K562 (cell line): ENCODE measurements around the gene TFPT. TPM values are rescaled to one million over a fixed set of nuclear protein-coding genes. Genes with fewer than 3 reads are reported as not detected.
A peak's percentile ranks its signal among the peaks of the same experiment; 100 is the strongest.

Source experiments
- HCFC1 ChIP-seq: IDR thresholded peaks from 2 replicates; pipeline ENCODE4 v1.6.1; 2012; ENCODE audit warnings: low read depth, low read length, improper control_type of control experiment
- HES1 ChIP-seq: fragments of 450-650 bp; IDR thresholded peaks from 2 replicates; pipeline ENCODE4 v1.6.1; 2016; ENCODE audit warnings: low read depth, mild to moderate bottlenecking, moderate library complexity
- HIVEP1 ChIP-seq: fragments of 250-450 bp; sonication (Bioruptor Pico); IDR thresholded peaks from 2 replicates; pipeline ENCODE4 v1.4.0; 2020; ENCODE audit warnings: mild to moderate bottlenecking
- HSF4 ChIP-seq: fragments of 250-450 bp; sonication (Bioruptor Pico); IDR thresholded peaks from 2 replicates; pipeline ENCODE4 v2.1.2; 2022; ENCODE audit warnings: mild to moderate bottlenecking, moderate library complexity, borderline replicate concordance
- KDM2B ChIP-seq: fragments of 250-450 bp; sonication (Bioruptor Pico); IDR thresholded peaks from 2 replicates; pipeline ENCODE4 v1.8.0; 2021; ENCODE audit warnings: mild to moderate bottlenecking, moderate library complexity
- KHSRP ChIP-seq: fragments of 450-650 bp; IDR thresholded peaks from 2 replicates; pipeline ENCODE4 v1.6.1; 2017
- MNT ChIP-seq, 2 experiments: fragments of 450-650 bp; conservative IDR thresholded peaks; 2 replicates each; pipeline ENCODE4 v1.6.1; 2017; ENCODE audit warnings: mild to moderate bottlenecking in 2 of 2, moderate library complexity in 2 of 2
- NFIC ChIP-seq: fragments of 450-650 bp; IDR thresholded peaks from 2 replicates; pipeline ENCODE4 v1.6.1; 2017; ENCODE audit warnings: mild to moderate bottlenecking, inconsistent platforms
- NR0B1 ChIP-seq: fragments of 450-650 bp; IDR thresholded peaks from one replicate; pipeline ENCODE4 v1.6.1; 2018; ENCODE audit warnings: mild to moderate bottlenecking, moderate library complexity; ENCODE audit not compliant: partially characterized antibody
- PHB ChIP-seq: fragments of 250-450 bp; sonication (Bioruptor Pico); IDR thresholded peaks from 2 replicates; pipeline ENCODE4 v1.5.0; 2021
- PTTG1 ChIP-seq: fragments of 450-650 bp; IDR thresholded peaks from 2 replicates; pipeline ENCODE4 v1.6.1; 2016; ENCODE audit warnings: low read depth, mild to moderate bottlenecking, missing genetic modification characterization, missing compliant biosample characterization
- RB1 ChIP-seq: fragments of 450-650 bp; IDR thresholded peaks from 2 replicates; pipeline ENCODE4 v1.6.1; 2017; ENCODE audit warnings: low read depth, mild to moderate bottlenecking
- RNF219 ChIP-seq: fragments of 250-450 bp; sonication (Bioruptor Pico); IDR thresholded peaks from 2 replicates; pipeline ENCODE4 v1.5.0; 2022; ENCODE audit warnings: mild to moderate bottlenecking
- SIRT6 ChIP-seq: IDR thresholded peaks from one replicate; pipeline ENCODE4 v1.6.1; 2012; ENCODE audit warnings: low read depth, mild to moderate bottlenecking, control low read depth, inconsistent platforms, low read length, moderate library complexity
- THAP12 ChIP-seq: fragments of 250-450 bp; sonication (Bioruptor Pico); IDR thresholded peaks from 2 replicates; pipeline ENCODE4 v1.9.0; 2021; ENCODE audit warnings: mild to moderate bottlenecking, inconsistent platforms
- ZBTB8A ChIP-seq: fragments of 450-650 bp; IDR thresholded peaks from 2 replicates; pipeline ENCODE4 v1.6.1; 2018; ENCODE audit warnings: mild to moderate bottlenecking, moderate library complexity; ENCODE audit not compliant: partially characterized antibody
- ZFPM2 ChIP-seq: fragments of 250-450 bp; sonication (Bioruptor Pico); IDR thresholded peaks from 2 replicates; pipeline ENCODE4 v1.5.1; 2022; ENCODE audit warnings: mild to moderate bottlenecking
- ZKSCAN3 ChIP-seq: fragments of 250-450 bp; sonication (Bioruptor Pico); IDR thresholded peaks from 2 replicates; pipeline ENCODE4 v1.4.0; 2020
- ZNF253 ChIP-seq: fragments of 250-450 bp; sonication (Bioruptor Pico); conservative IDR thresholded peaks from 2 replicates; pipeline ENCODE4 v1.6.1; 2021; ENCODE audit warnings: mild to moderate bottlenecking
- ZNF584 ChIP-seq: fragments of 200-800 bp; sonication (Bioruptor generic); IDR thresholded peaks from 2 replicates; pipeline ENCODE4 v1.6.1; 2016; ENCODE audit warnings: low read depth, mild to moderate bottlenecking, missing genetic modification characterization, missing compliant biosample characterization
- ZNF764 ChIP-seq: fragments of 250-450 bp; sonication (Bioruptor Pico); IDR thresholded peaks from 2 replicates; pipeline ENCODE4 v1.4.0; 2020; ENCODE audit warnings: low read depth, mild to moderate bottlenecking, moderate library complexity
- polyA plus RNA-seq, 8 experiments: library from polyadenylated mRNA; depleted of rRNA in 4 of 8; stranded (reverse) in 5 of 8; unstranded in 3 of 8; fragments of >200 nt; fragmentation: Nextera tagmentation in 2 of 8; fragmentation: Illumina TruSeq in 1 of 8; extraction: Ambion mirVana in 2 of 8; extraction: Trizol in 1 of 8; gene quantifications; 2 replicates each; pipeline versions ENCODE4 v1.2.1 to v1.2.3, GENCODE V29; 2011 to 2014; ENCODE audit warnings: inconsistent platforms in 1 of 8, missing spikeins in 1 of 8
- total RNA-seq, 7 experiments: library from RNA; depleted of rRNA in 6 of 7; stranded (reverse); fragments of >200 nt in 6 of 7; fragmentation: Illumina TruSeq in 2 of 7; extraction: Trizol in 2 of 7; gene quantifications; 2 replicates each; pipeline versions ENCODE4 v1.2.1 to v1.2.3, GENCODE V29; 2011 to 2021; ENCODE audit warnings: low replicate concordance in 1 of 7

Gene TFPT
- total and polyA plus RNA-seq, 9 of the 15 experiments (the other 6 are each of a cell fraction or from before 2014, with no cell fraction given), result 0.72 to 16.4 (median 9.2) TPM

- TF ChIP-seq MNT (conservative IDR thresholded peaks at IDR 0.05) (peak; percentile 71 to 92), PHB (CRISPR knock-in tag) (no peak), RNF219 (no peak), ZFPM2 (CRISPR knock-in tag) (no peak), RB1 (peak; percentile 81), KHSRP (no peak), ZBTB8A (no peak), HSF4 (CRISPR knock-in tag) (no peak), HCFC1 (no peak; the same call in 1 of the 2 replicates), ZNF764 (CRISPR knock-in tag) (no peak), THAP12 (no peak), PTTG1 (tag) (no peak), ZNF253 (no peak), ZNF584 (no peak), KDM2B (0 out of 2 replicates have a peak, but pooled peaks have one; percentile 4), SIRT6 (no peak), HES1 (no peak), NR0B1 (no peak), HIVEP1 (CRISPR knock-in tag) (no peak), NFIC (no peak), ZKSCAN3 (CRISPR knock-in tag) (no peak)
Measured at GRCh38 chr19:54159352-54160181, 44.1 kb upstream of the TFPT start, which contains the start of gene LENG1 (continued).
